Measurements from ENCODE around the gene ZRANB3. TPM values are rescaled to one million over a fixed set of nuclear protein-coding genes. Genes with fewer than 3 reads are reported as not detected.
"Not testable (repeated sequence)": the region's sequence is repeated elsewhere in the genome, so short reads cannot be mapped to it uniquely, and the experiment has no call there.

The ZRANB3 gene
- total RNA-seq, 1 donor from 2014 or later: 18.6 TPM

GRCh38 chr2:135471106-135471505 lies 59.9 kb downstream of the ZRANB3 start:
- no peak for TF ChIP-seq CTCF (IDR thresholded peaks at IDR 0.05; ENCODE audit: unreplicated experiment)
- no peaks in the 10 kb centered on the region for H3K36me3 Mint-ChIP-seq (ENCODE audit: insufficient read depth)
- H3K27me3 Mint-ChIP-seq: no peaks in the 10 kb centered on the region
- no peaks in the 10 kb centered on the region for H3K9me3 Mint-ChIP-seq (ENCODE audit: low read depth)
- H3K4me1 Mint-ChIP-seq (ENCODE audit: low read depth): no peaks in the 10 kb centered on the region
- H3K4me3 Mint-ChIP-seq (ENCODE audit: low read depth): no peak overlapping the region
- no peak overlapping the region for H3K27ac Mint-ChIP-seq
- no peak for DNase-seq (ENCODE audit: low spot score, unreplicated experiment)

- H3K4me3 Mint-ChIP-seq (ENCODE audit: low read depth): no peak overlapping the region
These were observed 73.7 kb downstream of the ZRANB3 start for GRCh38 chr2:135457279-135457678.

GRCh38 chr2:135456835-135457234 lies 74.2 kb downstream of the ZRANB3 start:
- no peak for DNase-seq (ENCODE audit: low spot score, unreplicated experiment)
- Mint-ChIP-seq H3K27ac (no peak overlapping the region), H3K27me3 (no peaks in the 10 kb centered on the region), H3K4me1 (ENCODE audit: low read depth) (no peaks in the 10 kb centered on the region), H3K36me3 (ENCODE audit: insufficient read depth) (peaks cover 28% of the 10 kb centered on the region), H3K9me3 (ENCODE audit: low read depth) (peaks cover 17% of the 10 kb centered on the region), H3K4me3 (ENCODE audit: low read depth) (no peak overlapping the region)
- TF ChIP-seq CTCF (IDR thresholded peaks at IDR 0.05; ENCODE audit: unreplicated experiment): no peak

More at GRCh38 chr2:135457279-135457678, 73.7 kb downstream of the ZRANB3 start:
- DNase-seq (ENCODE audit: low spot score, unreplicated experiment): no peak
- TF ChIP-seq CTCF (IDR thresholded peaks at IDR 0.05; ENCODE audit: unreplicated experiment): no peak
- H3K9me3 Mint-ChIP-seq (ENCODE audit: low read depth): peaks cover 12% of the 10 kb centered on the region
- H3K4me1 Mint-ChIP-seq (ENCODE audit: low read depth): no peaks in the 10 kb centered on the region
- H3K27ac Mint-ChIP-seq: no peak overlapping the region
- peaks cover 25% of the 10 kb centered on the region for H3K36me3 Mint-ChIP-seq (ENCODE audit: insufficient read depth)
- no peaks in the 10 kb centered on the region for H3K27me3 Mint-ChIP-seq

GRCh38 chr2:135456431-135456830 lies 74.6 kb downstream of the ZRANB3 start:
- Mint-ChIP-seq H3K9me3 (ENCODE audit: low read depth) (peaks cover 21% of the 10 kb centered on the region), H3K4me1 (ENCODE audit: low read depth) (no peaks in the 10 kb centered on the region), H3K27ac (no peak overlapping the region), H3K4me3 (ENCODE audit: low read depth) (no peak overlapping the region), H3K36me3 (ENCODE audit: insufficient read depth) (peaks cover 32% of the 10 kb centered on the region), H3K27me3 (no peaks in the 10 kb centered on the region)
- TF ChIP-seq CTCF (IDR thresholded peaks at IDR 0.05; ENCODE audit: unreplicated experiment): no peak
- DNase-seq (ENCODE audit: low spot score, unreplicated experiment): no peak

- Mint-ChIP-seq H3K27ac (no peak overlapping the region), H3K36me3 (ENCODE audit: insufficient read depth) (peaks cover 35% of the 10 kb centered on the region), H3K4me1 (ENCODE audit: low read depth) (no peaks in the 10 kb centered on the region), H3K9me3 (ENCODE audit: low read depth) (peaks cover 22% of the 10 kb centered on the region), H3K27me3 (no peaks in the 10 kb centered on the region), H3K4me3 (ENCODE audit: low read depth) (no peak overlapping the region)
- no peak for TF ChIP-seq CTCF (IDR thresholded peaks at IDR 0.05; ENCODE audit: unreplicated experiment)
- DNase-seq (ENCODE audit: low spot score, unreplicated experiment): no peak
These were observed 76.4 kb downstream of the ZRANB3 start for GRCh38 chr2:135454608-135455007.

GRCh38 chr2:135453027-135453426 lies 78.0 kb downstream of the ZRANB3 start:
- H3K4me1 Mint-ChIP-seq (ENCODE audit: low read depth); H3K27ac Mint-ChIP-seq; H3K27me3 Mint-ChIP-seq; DNase-seq (ENCODE audit: low spot score, unreplicated experiment); H3K4me3 Mint-ChIP-seq (ENCODE audit: low read depth): not testable (repeated sequence)
- Mint-ChIP-seq H3K36me3 (ENCODE audit: insufficient read depth) (peaks cover 39% of the 10 kb centered on the region), H3K9me3 (ENCODE audit: low read depth) (peaks cover 22% of the 10 kb centered on the region)
